NCI-H510A (cell line): ENCODE results near the gene PAN3.
"Not testable (repeated sequence)": the region's sequence is repeated elsewhere in the genome, so short reads cannot be mapped to it uniquely, and the experiment has no call there.

Experiments
- DNase-seq: peaks from one replicate; lab custom pipeline; 2025; lab: John Stamatoyannopoulos, UW

PAN3 gene

GRCh38 chr13:28138012-28138755 lies at the start of gene PAN3:
Gene PAN3 (plus strand): TSS chr13:28138545. CDS start chr13:28138658, 113 bp downstream.
- peak; percentile 48 for DNase-seq

- no peak for DNase-seq
Measured at GRCh38 chr13:28089065-28089464, 49.3 kb upstream of the PAN3 start.

GRCh38 chr13:28092431-28092830 lies 45.9 kb upstream of the PAN3 start:
- DNase-seq = no peak

- no peak for DNase-seq
Measured at GRCh38 chr13:28093881-28094280, 44.5 kb upstream of the PAN3 start.

- no peak for DNase-seq
Measured at GRCh38 chr13:28094306-28094705, 44.0 kb upstream of the PAN3 start.

GRCh38 chr13:28097503-28097902 lies 40.8 kb upstream of the PAN3 start:
- no peak for DNase-seq

GRCh38 chr13:28099396-28100149 lies 38.8 kb upstream of the PAN3 start:
- no peak for DNase-seq

- DNase-seq = peak; percentile 42
Measured at GRCh38 chr13:28100150-28101121, 37.9 kb upstream of the PAN3 start, which contains the start of gene FLT3. Gene FLT3 (minus strand): TSS chr13:28100576. CDS start chr13:28100510, 66 bp downstream.

- not testable (repeated sequence) for DNase-seq
Measured at GRCh38 chr13:28101886-28102285, 36.5 kb upstream of the PAN3 start.

- DNase-seq = no peak
Measured at GRCh38 chr13:28106976-28107375, 31.4 kb upstream of the PAN3 start.

- DNase-seq = no peak
Measured at GRCh38 chr13:28110414-28110813, 27.9 kb upstream of the PAN3 start.

GRCh38 chr13:28116736-28117135 lies 21.6 kb upstream of the PAN3 start:
- no peak for DNase-seq

GRCh38 chr13:28117689-28118377 lies 20.5 kb upstream of the PAN3 start:
- DNase-seq = no peak

GRCh38 chr13:28120317-28120716 lies 18.0 kb upstream of the PAN3 start:
- DNase-seq = no peak

GRCh38 chr13:28121224-28121623 lies 17.1 kb upstream of the PAN3 start:
- DNase-seq = no peak

GRCh38 chr13:28128030-28128429 lies 10.3 kb upstream of the PAN3 start:
- no peak for DNase-seq

- no peak for DNase-seq
Measured at GRCh38 chr13:28128926-28129325, 9.4 kb upstream of the PAN3 start.

GRCh38 chr13:28129911-28130693 lies 8.2 kb upstream of the PAN3 start:
- no peak for DNase-seq

- DNase-seq = no peak
Measured at GRCh38 chr13:28131646-28132045, 6.7 kb upstream of the PAN3 start.

GRCh38 chr13:28136916-28137315 lies 1.4 kb upstream of the PAN3 start:
- DNase-seq = no peak

- no peak for DNase-seq
Measured at GRCh38 chr13:28137596-28137995, 749 bp upstream of the PAN3 start.
